GM23338 (cell line): ENCODE results near the gene RMDN3. TPM values are rescaled to one million over a fixed set of nuclear protein-coding genes. Genes with fewer than 3 reads are reported as not detected.
A peak's percentile ranks its signal among the peaks of the same experiment; 100 is the strongest.

Experiments used
- ATAC-seq: fragments of 200-7000 bp; cut with Tn5 transposase; 3 replicates; pipeline ENCODE4 v1.9.1; 2020
- DNase-seq: peaks from one replicate; pipeline ENCODE4 v3.0.0-alpha.2; 2015; ENCODE audit warnings: low spot score
- H2AFZ ChIP-seq: fragments of 200-600 bp; sonication (generic); 2 replicates; pipeline ENCODE4 v1.8.0; 2016; ENCODE audit warnings: antibody characterized with exemption, mild to moderate bottlenecking, moderate library complexity
- H3F3A ChIP-seq: fragments of 200-600 bp; sonication (generic); replicated peaks from 2 replicates; pipeline ENCODE4 v1.8.0; 2017; ENCODE audit warnings: antibody characterized with exemption, mixed run types, low read depth
- H3K27ac ChIP-seq: fragments of 200-600 bp; sonication (generic); 2 replicates; pipeline ENCODE4 v1.6.1; 2016; ENCODE audit warnings: low read depth
- H3K27me3 ChIP-seq: fragments of 200-600 bp; sonication (generic); 2 replicates; pipeline ENCODE4 v1.8.0; 2016; ENCODE audit warnings: mild to moderate bottlenecking, mixed run types, moderate library complexity; ENCODE audit not compliant: insufficient read depth
- H3K36me3 ChIP-seq: fragments of 200-600 bp; sonication (generic); 2 replicates; pipeline ENCODE4 v1.8.0; 2016; ENCODE audit warnings: mild to moderate bottlenecking; ENCODE audit not compliant: insufficient read depth
- H3K4me1 ChIP-seq: fragments of 200-600 bp; sonication (generic); 2 replicates; pipeline ENCODE4 v1.8.0; 2016; ENCODE audit warnings: mild to moderate bottlenecking, moderate library complexity; ENCODE audit not compliant: insufficient read depth
- H3K4me2 ChIP-seq: fragments of 200-600 bp; sonication (generic); 2 replicates; pipeline ENCODE4 v1.7.1; 2017; ENCODE audit warnings: mixed run types
- H3K4me3 ChIP-seq: fragments of 200-600 bp; sonication (generic); 2 replicates; pipeline ENCODE4 v1.6.1; 2016; ENCODE audit warnings: mixed run types
- H3K79me2 ChIP-seq: fragments of 200-600 bp; sonication (generic); replicated peaks from 2 replicates; pipeline ENCODE4 v1.8.0; 2017; ENCODE audit warnings: mild to moderate bottlenecking; ENCODE audit not compliant: insufficient read depth
- H3K9me2 ChIP-seq: fragments of 200-600 bp; sonication (generic); 2 replicates; pipeline ENCODE4 v1.8.0; 2017; ENCODE audit not compliant: insufficient read depth
- H4K20me1 ChIP-seq: fragments of 200-600 bp; sonication (generic); replicated peaks from 2 replicates; pipeline ENCODE4 v1.8.0; 2017; ENCODE audit warnings: mild to moderate bottlenecking; ENCODE audit not compliant: insufficient read depth
- H3K27ac Mint-ChIP-seq: 2 replicates; pipeline ENCODE4 v1.8.0; 2020; ENCODE audit warnings: inconsistent platforms, mild to moderate bottlenecking, moderate library complexity, mixed read lengths
- H3K27me3 Mint-ChIP-seq: 3 replicates; pipeline ENCODE4 v1.8.0; 2022; ENCODE audit warnings: low read depth, mild to moderate bottlenecking, moderate library complexity, mixed read lengths, inconsistent platforms; ENCODE audit not compliant: insufficient read depth, poor library complexity
- H3K36me3 Mint-ChIP-seq: 3 replicates; pipeline ENCODE4 v1.8.0; 2021; ENCODE audit warnings: low read depth, mild to moderate bottlenecking, inconsistent platforms, moderate library complexity, mixed read lengths
- H3K4me1 Mint-ChIP-seq: 3 replicates; pipeline ENCODE4 v1.8.0; 2020; ENCODE audit warnings: mild to moderate bottlenecking, inconsistent platforms, mixed read lengths
- H3K4me3 Mint-ChIP-seq: 3 replicates; pipeline ENCODE4 v1.8.0; 2021; ENCODE audit warnings: moderate library complexity, mild to moderate bottlenecking, inconsistent platforms, mixed read lengths
- H3K9me3 Mint-ChIP-seq: 3 replicates; pipeline ENCODE4 v1.8.0; 2020; ENCODE audit warnings: moderate library complexity, mild to moderate bottlenecking, inconsistent platforms, mixed read lengths
- CREB1 ChIP-seq: fragments of 250-450 bp; sonication (Bioruptor Pico); IDR thresholded peaks from 2 replicates; pipeline ENCODE4 v1.5.0; 2020; ENCODE audit warnings: low read depth, mild to moderate bottlenecking, moderate library complexity
- EZH2 ChIP-seq: fragments of 200-600 bp; sonication (generic); IDR thresholded peaks from one replicate; pipeline ENCODE4 v1.8.0; 2017; ENCODE audit warnings: antibody characterized with exemption, mild to moderate bottlenecking, low read depth; ENCODE audit not compliant: unreplicated experiment
- EZH2phosphoT487 ChIP-seq: fragments of 200-600 bp; sonication (generic); IDR thresholded peaks from one replicate; pipeline ENCODE4 v1.8.1; 2018; ENCODE audit warnings: antibody characterized with exemption; ENCODE audit not compliant: unreplicated experiment
- JUNB ChIP-seq: IDR thresholded peaks from one replicate; pipeline ENCODE4 v1.6.1; 2016; ENCODE audit warnings: antibody characterized with exemption; ENCODE audit not compliant: unreplicated experiment
- POLR2AphosphoS5 ChIP-seq: IDR thresholded peaks from 2 replicates; pipeline ENCODE4 v1.6.1; 2016; ENCODE audit warnings: antibody characterized with exemption, low read depth
- REST ChIP-seq: IDR thresholded peaks from one replicate; pipeline ENCODE4 v1.6.1; 2018; ENCODE audit warnings: antibody characterized with exemption; ENCODE audit not compliant: unreplicated experiment
- ZNF331 ChIP-seq: fragments of 250-450 bp; sonication (Bioruptor Pico); IDR thresholded peaks from 2 replicates; pipeline ENCODE4 v1.5.0; 2020; ENCODE audit warnings: low read depth, mild to moderate bottlenecking, moderate library complexity
- polyA plus RNA-seq: library from polyadenylated mRNA; unstranded; fragments of >200 nt; fragmentation: Nextera tagmentation; extraction: Ambion mirVana; gene quantifications from 2 replicates; pipeline ENCODE4 v1.2.1, GENCODE V29; 2016
- total RNA-seq: library from RNA; depleted of rRNA; stranded (reverse); fragments of >200 nt; shearing (Covaris generic); gene quantifications from 2 replicates; pipeline ENCODE4 v1.2.3, GENCODE V29; 2014
- TF ChIP-seq, protein P1 (sequence below), 2 experiments: fragments of 200-600 bp in 1 of 2; sonication (generic) in 1 of 2; conservative IDR thresholded peaks; 2 replicates each; pipeline versions ENCODE4 v1.5.1 to v1.6.1; 2016 to 2017; ENCODE audit warnings: antibody characterized with exemption in 2 of 2, low read depth in 2 of 2, mild to moderate bottlenecking in 2 of 2, moderate library complexity in 1 of 2

The RMDN3 gene
- total and polyA plus RNA-seq, 2 experiments from 2014 or later = 15.6 to 17.0 TPM

GRCh38 chr15:40736575-40736974 is 18.5 kb downstream of the RMDN3 start:
- no peak for ATAC-seq
- no peak overlapping the region; the same call in 1 of the 2 replicates for H3K27ac Mint-ChIP-seq

More at GRCh38 chr15:40736575-40736974, 18.5 kb downstream of the RMDN3 start:
- peaks cover 10% of the 10 kb centered on the region; the same call in 1 of the 2 replicates for H4K20me1 ChIP-seq
- no peaks in the 10 kb centered on the region for H3K9me2 ChIP-seq
- 0 out of 2 replicates have a peak, but pooled peaks cover 9% of the 10 kb centered on the region for H3F3A ChIP-seq
- Mint-ChIP-seq H3K4me1 (peaks cover 38% of the 10 kb centered on the region), H3K4me3 (no peak overlapping the region), H3K9me3 (no peaks in the 10 kb centered on the region), H3K27me3 (peaks cover 9% of the 10 kb centered on the region), H3K36me3 (peaks cover 71% of the 10 kb centered on the region)
- H3K4me1 ChIP-seq = peaks cover 27% of the 10 kb centered on the region
- H3K27me3 ChIP-seq = no peaks in the 10 kb centered on the region
- 0 out of 2 replicates have a peak overlapping the region, but pooled peaks have one; percentile 50 for H3K27ac ChIP-seq
- H3K79me2 ChIP-seq = no peaks in the 10 kb centered on the region
- H2AFZ ChIP-seq = no peak overlapping the region
- H3K4me2 ChIP-seq = no peak overlapping the region
- no peak overlapping the region for H3K4me3 ChIP-seq
- no peak for DNase-seq
- TF ChIP-seq JUNB = no peak
- no peak for TF ChIP-seq ZNF331 (CRISPR knock-in tag)
- TF ChIP-seq CREB1 = no peak
- TF ChIP-seq, protein P1, sequence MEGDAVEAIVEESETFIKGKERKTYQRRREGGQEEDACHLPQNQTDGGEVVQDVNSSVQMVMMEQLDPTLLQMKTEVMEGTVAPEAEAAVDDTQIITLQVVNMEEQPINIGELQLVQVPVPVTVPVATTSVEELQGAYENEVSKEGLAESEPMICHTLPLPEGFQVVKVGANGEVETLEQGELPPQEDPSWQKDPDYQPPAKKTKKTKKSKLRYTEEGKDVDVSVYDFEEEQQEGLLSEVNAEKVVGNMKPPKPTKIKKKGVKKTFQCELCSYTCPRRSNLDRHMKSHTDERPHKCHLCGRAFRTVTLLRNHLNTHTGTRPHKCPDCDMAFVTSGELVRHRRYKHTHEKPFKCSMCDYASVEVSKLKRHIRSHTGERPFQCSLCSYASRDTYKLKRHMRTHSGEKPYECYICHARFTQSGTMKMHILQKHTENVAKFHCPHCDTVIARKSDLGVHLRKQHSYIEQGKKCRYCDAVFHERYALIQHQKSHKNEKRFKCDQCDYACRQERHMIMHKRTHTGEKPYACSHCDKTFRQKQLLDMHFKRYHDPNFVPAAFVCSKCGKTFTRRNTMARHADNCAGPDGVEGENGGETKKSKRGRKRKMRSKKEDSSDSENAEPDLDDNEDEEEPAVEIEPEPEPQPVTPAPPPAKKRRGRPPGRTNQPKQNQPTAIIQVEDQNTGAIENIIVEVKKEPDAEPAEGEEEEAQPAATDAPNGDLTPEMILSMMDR (conservative IDR thresholded peaks at IDR 0.05; ENCODE audit: low read depth in 2 of 2) = no peak
- TF ChIP-seq EZH2phosphoT487 = no peak
- TF ChIP-seq REST = no peak
- no peak for TF ChIP-seq EZH2
- no peak for TF ChIP-seq POLR2AphosphoS5
- peaks cover 33% of the 10 kb centered on the region for H3K36me3 ChIP-seq
